ENCODE measurements around the gene IKZF3.

DNA sequence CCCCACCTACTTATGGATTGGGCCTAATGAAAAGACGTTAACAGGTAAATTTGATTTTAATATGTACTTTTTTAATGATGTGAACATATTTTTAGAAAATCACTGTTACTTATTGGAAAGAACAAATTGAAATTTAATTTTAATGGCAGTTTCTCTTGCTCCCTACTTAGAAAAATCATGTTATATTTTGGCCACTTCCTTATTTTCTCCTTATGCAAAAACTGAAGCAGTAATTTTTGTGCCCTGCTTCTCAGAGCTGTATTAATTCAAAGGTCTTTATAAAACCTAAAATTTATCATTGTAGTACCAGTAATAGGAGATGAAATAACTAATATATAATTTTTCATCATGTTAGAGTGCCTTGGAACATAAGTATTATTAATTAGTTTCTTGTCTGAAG, 6.7 kb upstream of the IKZF3 start:
- no peak for TF ChIP-seq EZH2 (optimal IDR thresholded peaks at IDR 0.05; ENCODE audit: low read depth, low read length)
- TF ChIP-seq, protein P1, sequence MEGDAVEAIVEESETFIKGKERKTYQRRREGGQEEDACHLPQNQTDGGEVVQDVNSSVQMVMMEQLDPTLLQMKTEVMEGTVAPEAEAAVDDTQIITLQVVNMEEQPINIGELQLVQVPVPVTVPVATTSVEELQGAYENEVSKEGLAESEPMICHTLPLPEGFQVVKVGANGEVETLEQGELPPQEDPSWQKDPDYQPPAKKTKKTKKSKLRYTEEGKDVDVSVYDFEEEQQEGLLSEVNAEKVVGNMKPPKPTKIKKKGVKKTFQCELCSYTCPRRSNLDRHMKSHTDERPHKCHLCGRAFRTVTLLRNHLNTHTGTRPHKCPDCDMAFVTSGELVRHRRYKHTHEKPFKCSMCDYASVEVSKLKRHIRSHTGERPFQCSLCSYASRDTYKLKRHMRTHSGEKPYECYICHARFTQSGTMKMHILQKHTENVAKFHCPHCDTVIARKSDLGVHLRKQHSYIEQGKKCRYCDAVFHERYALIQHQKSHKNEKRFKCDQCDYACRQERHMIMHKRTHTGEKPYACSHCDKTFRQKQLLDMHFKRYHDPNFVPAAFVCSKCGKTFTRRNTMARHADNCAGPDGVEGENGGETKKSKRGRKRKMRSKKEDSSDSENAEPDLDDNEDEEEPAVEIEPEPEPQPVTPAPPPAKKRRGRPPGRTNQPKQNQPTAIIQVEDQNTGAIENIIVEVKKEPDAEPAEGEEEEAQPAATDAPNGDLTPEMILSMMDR (IDR thresholded peaks at IDR 0.05; ENCODE audit: low read length), result no peak

Measured in MM.1S (cell line).